ENCODE data around the gene CBLB.
"Not testable (repeated sequence)": the region's sequence is repeated elsewhere in the genome, so short reads cannot be mapped to it uniquely, and the experiment has no call there.

Gene CBLB

GRCh38 chr3:105815331-105815730, 53.5 kb downstream of the CBLB start:
- not testable (repeated sequence) for DNase-seq

GRCh38 chr3:105813710-105814109, 55.1 kb downstream of the CBLB start:
- no peak for DNase-seq

GRCh38 chr3:105812194-105812586, 56.6 kb downstream of the CBLB start:
- DNase-seq, result no peak

- DNase-seq, result peak; percentile 24 to 45 (median 34)
Measured at GRCh38 chr3:105811518-105812193, 57.2 kb downstream of the CBLB start.

GRCh38 chr3:105809208-105809888, 59.5 kb downstream of the CBLB start:
- no peak for DNase-seq

- no peak for DNase-seq
Measured at GRCh38 chr3:105807701-105808100, 61.1 kb downstream of the CBLB start.

GRCh38 chr3:105807146-105807545, 61.7 kb downstream of the CBLB start:
- DNase-seq, result no peak

GRCh38 chr3:105806359-105806758, 62.5 kb downstream of the CBLB start:
- peak; percentile 65 to 91 (median 83) for DNase-seq

GRCh38 chr3:105805404-105805803, 63.4 kb downstream of the CBLB start:
- DNase-seq, result no peak

GRCh38 chr3:105802118-105802706, 66.6 kb downstream of the CBLB start:
- DNase-seq, result no peak

GRCh38 chr3:105801397-105801796, 67.4 kb downstream of the CBLB start:
- DNase-seq, result no peak

GRCh38 chr3:105800320-105800719, 68.5 kb downstream of the CBLB start:
- no peak for DNase-seq

GRCh38 chr3:105799286-105799685, 69.5 kb downstream of the CBLB start:
- DNase-seq, result no peak

GRCh38 chr3:105798381-105798934, 70.4 kb downstream of the CBLB start:
- peak; percentile 31 to 69 (median 53) for DNase-seq

GRCh38 chr3:105793040-105793439, 75.8 kb downstream of the CBLB start:
- DNase-seq, result no peak

- peak; percentile 75 to 82 (median 80) for DNase-seq
Measured at GRCh38 chr3:105791919-105792786, 76.7 kb downstream of the CBLB start.

- no peak for DNase-seq
Measured at GRCh38 chr3:105791131-105791530, 77.7 kb downstream of the CBLB start.

GRCh38 chr3:105790534-105790933, 78.3 kb downstream of the CBLB start:
- no peak for DNase-seq

GRCh38 chr3:105788593-105788992, 80.2 kb downstream of the CBLB start:
- no peak for DNase-seq

- DNase-seq, result no peak
Measured at GRCh38 chr3:105787453-105787852, 81.4 kb downstream of the CBLB start.

GRCh38 chr3:105786990-105787389, 81.8 kb downstream of the CBLB start:
- no peak for DNase-seq

- DNase-seq, result no peak
Measured at GRCh38 chr3:105786241-105786640, 82.6 kb downstream of the CBLB start.

- no peak for DNase-seq
Measured at GRCh38 chr3:105785803-105786202, 83.0 kb downstream of the CBLB start.

Data from suppressor macrophage treated with lipopolysaccharide for 1 hour (primary cell).